22Rv1 (cell line): Measurements from ENCODE around the gene SELENOF.

Experiments used
- ZFX ChIP-seq: fragments of 450-650 bp; IDR thresholded peaks from 2 replicates; pipeline ENCODE4 v1.6.1; 2017; ENCODE audit warnings: antibody characterized with exemption, borderline replicate concordance
- TF ChIP-seq, protein P1 (sequence below): fragments of 450-650 bp; IDR thresholded peaks from 2 replicates; pipeline ENCODE4 v1.5.1; 2017; ENCODE audit warnings: mild to moderate bottlenecking

DNA sequence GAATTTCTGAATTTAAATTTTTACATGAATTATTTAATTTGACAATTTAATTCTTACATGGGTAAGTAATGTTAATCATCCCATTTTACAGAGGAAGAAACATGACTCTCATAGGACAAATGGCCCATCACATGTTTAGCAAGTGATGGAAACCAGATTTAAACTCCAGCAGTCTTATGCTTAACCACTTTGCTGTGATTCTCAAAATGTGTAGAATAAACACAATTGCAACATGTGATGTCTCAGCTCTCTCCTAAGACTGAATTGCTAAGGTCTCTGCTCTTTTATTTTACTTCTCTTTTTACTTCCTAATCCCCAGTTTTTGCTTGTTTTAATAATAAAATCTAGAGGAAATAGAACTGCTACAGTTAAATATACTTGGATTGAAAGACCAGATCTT lies 43.3 kb upstream of the SELENOF start:
- TF ChIP-seq, protein P1, sequence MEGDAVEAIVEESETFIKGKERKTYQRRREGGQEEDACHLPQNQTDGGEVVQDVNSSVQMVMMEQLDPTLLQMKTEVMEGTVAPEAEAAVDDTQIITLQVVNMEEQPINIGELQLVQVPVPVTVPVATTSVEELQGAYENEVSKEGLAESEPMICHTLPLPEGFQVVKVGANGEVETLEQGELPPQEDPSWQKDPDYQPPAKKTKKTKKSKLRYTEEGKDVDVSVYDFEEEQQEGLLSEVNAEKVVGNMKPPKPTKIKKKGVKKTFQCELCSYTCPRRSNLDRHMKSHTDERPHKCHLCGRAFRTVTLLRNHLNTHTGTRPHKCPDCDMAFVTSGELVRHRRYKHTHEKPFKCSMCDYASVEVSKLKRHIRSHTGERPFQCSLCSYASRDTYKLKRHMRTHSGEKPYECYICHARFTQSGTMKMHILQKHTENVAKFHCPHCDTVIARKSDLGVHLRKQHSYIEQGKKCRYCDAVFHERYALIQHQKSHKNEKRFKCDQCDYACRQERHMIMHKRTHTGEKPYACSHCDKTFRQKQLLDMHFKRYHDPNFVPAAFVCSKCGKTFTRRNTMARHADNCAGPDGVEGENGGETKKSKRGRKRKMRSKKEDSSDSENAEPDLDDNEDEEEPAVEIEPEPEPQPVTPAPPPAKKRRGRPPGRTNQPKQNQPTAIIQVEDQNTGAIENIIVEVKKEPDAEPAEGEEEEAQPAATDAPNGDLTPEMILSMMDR, result no peak
- TF ChIP-seq ZFX, result no peak
